ENCODE results near the gene ULBP2. TPM values are rescaled to one million over a fixed set of nuclear protein-coding genes. Genes with fewer than 3 reads are reported as not detected.

Gene ULBP2, protein sequence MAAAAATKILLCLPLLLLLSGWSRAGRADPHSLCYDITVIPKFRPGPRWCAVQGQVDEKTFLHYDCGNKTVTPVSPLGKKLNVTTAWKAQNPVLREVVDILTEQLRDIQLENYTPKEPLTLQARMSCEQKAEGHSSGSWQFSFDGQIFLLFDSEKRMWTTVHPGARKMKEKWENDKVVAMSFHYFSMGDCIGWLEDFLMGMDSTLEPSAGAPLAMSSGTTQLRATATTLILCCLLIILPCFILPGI
- total RNA-seq = under 1 TPM; 0.32 to 0.40 TPM

- Histone ChIP-seq H3K4me3 (peak within 1 kb of the TSS; percentile 29 to 32), H3K36me3 (no peaks in the 10 kb centered on the region), H3K9me3 (no peaks in the 10 kb centered on the region), H3K27me3 (replicated peaks; ENCODE audit: insufficient read depth) (peaks cover 32% of the 10 kb centered on the region), H3K27ac (no peak within 1 kb of the TSS), H3K4me1 (replicated peaks) (peaks cover 5% of the 10 kb centered on the region)
- WGBS = 2% methylated on average over 61 of the region's 62 CpGs
- intact Hi-C loops (cut with DNase I) = no loop called here
- DNase-seq (ENCODE audit: low spot score) = peak; percentile 70
- TF ChIP-seq, protein P1, sequence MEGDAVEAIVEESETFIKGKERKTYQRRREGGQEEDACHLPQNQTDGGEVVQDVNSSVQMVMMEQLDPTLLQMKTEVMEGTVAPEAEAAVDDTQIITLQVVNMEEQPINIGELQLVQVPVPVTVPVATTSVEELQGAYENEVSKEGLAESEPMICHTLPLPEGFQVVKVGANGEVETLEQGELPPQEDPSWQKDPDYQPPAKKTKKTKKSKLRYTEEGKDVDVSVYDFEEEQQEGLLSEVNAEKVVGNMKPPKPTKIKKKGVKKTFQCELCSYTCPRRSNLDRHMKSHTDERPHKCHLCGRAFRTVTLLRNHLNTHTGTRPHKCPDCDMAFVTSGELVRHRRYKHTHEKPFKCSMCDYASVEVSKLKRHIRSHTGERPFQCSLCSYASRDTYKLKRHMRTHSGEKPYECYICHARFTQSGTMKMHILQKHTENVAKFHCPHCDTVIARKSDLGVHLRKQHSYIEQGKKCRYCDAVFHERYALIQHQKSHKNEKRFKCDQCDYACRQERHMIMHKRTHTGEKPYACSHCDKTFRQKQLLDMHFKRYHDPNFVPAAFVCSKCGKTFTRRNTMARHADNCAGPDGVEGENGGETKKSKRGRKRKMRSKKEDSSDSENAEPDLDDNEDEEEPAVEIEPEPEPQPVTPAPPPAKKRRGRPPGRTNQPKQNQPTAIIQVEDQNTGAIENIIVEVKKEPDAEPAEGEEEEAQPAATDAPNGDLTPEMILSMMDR (IDR thresholded peaks at IDR 0.05) = no peak
- no peak for TF ChIP-seq POLR2A (IDR thresholded peaks at IDR 0.05)
- TF ChIP-seq POLR2AphosphoS5 (IDR thresholded peaks at IDR 0.05) = peak; percentile 90
Observed at GRCh38 chr6:149941583-149942460, at the start of gene ULBP2. ULBP2 (plus strand) TSS chr6:149942014; CDS start chr6:149942073, 59 bp downstream.

DNA sequence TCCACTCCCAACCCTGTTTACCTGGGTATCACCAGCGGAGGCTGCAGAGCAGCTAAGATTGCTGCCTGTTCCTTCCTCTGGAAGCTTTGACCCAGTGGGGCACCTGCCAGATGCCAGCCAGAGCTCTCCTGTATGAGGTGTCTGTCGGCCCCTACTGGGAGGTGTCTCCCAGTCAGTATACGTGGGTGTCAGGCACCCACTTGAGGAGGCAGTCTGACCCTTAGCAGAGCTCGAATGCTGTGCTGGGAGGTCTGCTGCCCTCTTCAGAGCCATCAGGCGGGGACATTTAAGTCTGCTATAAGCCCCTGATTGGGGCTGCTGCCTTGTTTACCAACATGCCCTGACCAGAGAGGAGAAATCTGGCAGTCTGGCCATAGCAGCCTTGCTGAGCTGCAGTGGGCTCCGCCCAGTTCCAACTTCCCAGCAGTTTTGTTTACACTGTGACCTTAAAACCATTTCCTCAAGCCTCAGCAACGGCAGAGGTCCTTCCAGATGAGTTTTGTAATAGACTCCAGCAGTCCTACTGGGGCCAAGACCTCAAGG is 46.7 kb upstream of the ULBP2 start:
- intact Hi-C loops (cut with DNase I) = no loop called here
- H3K36me3 ChIP-seq = no peaks in the 10 kb centered on the region
- no peaks in the 10 kb centered on the region for H3K27me3 ChIP-seq (replicated peaks; ENCODE audit: insufficient read depth)
- H3K27ac ChIP-seq = peak overlapping the region; percentile 38 to 40
- WGBS = 39% methylated on average over 7 of the region's 7 CpGs
- H3K4me1 ChIP-seq (replicated peaks) = peaks cover 5% of the 10 kb centered on the region
- H3K9me3 ChIP-seq = no peaks in the 10 kb centered on the region
- no peak overlapping the region for H3K4me3 ChIP-seq
- peak; percentile 64 for DNase-seq (ENCODE audit: low spot score)
- no peak for TF ChIP-seq POLR2A (IDR thresholded peaks at IDR 0.05)
- peak; percentile 71 for TF ChIP-seq POLR2AphosphoS5 (IDR thresholded peaks at IDR 0.05)
- TF ChIP-seq, protein P1 (IDR thresholded peaks at IDR 0.05) = no peak

DNA sequence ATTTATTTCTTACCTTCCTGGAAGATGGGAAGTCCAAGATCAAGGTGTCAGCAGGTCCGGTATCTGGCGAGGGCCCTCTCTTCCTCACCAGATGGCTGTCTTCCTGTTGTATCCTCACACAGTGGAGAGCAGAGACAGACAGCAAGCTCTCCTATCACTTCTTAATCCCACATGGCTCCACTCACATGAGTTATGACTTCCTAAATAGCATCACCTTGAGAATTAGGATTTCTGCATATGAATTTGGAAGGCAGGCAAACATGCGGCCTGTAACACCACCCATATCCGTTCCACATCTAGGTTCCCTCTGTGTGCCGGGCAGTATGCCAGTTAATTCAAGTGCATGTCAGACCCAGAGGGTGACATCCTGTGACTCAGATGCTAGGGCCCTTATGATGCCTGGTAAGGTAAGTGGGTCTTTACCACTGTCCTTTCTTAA is 46.0 kb upstream of the ULBP2 start:
- Histone ChIP-seq H3K4me3 (no peak overlapping the region), H3K27ac (peak overlapping the region; percentile 38 to 40), H3K27me3 (replicated peaks; ENCODE audit: insufficient read depth) (no peaks in the 10 kb centered on the region), H3K9me3 (no peaks in the 10 kb centered on the region), H3K4me1 (replicated peaks) (peaks cover 5% of the 10 kb centered on the region), H3K36me3 (no peaks in the 10 kb centered on the region)
- DNase-seq (ENCODE audit: low spot score) = peak; percentile 24
- WGBS = 58% methylated on average over 5 of the region's 5 CpGs
- no peak for TF ChIP-seq POLR2AphosphoS5 (IDR thresholded peaks at IDR 0.05)
- TF ChIP-seq POLR2A (IDR thresholded peaks at IDR 0.05) = no peak
- TF ChIP-seq, protein P1 (IDR thresholded peaks at IDR 0.05) = no peak
- intact Hi-C loops (cut with DNase I) = no loop called here

DNA sequence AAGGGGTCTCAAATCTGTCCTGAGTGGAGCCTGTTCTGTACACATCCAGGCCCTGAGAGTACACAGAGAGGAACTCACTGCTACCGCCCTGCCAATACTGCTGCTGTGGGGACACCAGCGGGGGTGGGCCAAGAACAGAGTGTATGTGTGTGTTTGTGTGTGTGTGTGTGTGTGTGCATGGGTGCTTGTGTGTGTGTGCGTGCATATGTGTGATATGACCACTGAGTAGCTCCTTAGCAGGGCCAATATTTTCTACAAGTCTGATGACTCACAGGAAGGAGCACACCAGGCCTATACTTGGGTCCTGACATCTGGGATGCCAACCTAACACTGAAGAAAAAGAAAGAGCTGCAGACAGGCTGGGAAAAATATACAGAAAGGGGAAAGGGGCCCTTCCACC is 45.3 kb upstream of the ULBP2 start:
- peak overlapping the region; percentile 40 to 66 for H3K27ac ChIP-seq
- no peaks in the 10 kb centered on the region for H3K27me3 ChIP-seq (replicated peaks; ENCODE audit: insufficient read depth)
- 88% methylated on average over 3 of the region's 3 CpGs for WGBS
- TF ChIP-seq POLR2AphosphoS5 (IDR thresholded peaks at IDR 0.05) = no peak
- TF ChIP-seq, protein P1 (IDR thresholded peaks at IDR 0.05) = no peak
- TF ChIP-seq POLR2A (IDR thresholded peaks at IDR 0.05) = no peak
- no peaks in the 10 kb centered on the region for H3K36me3 ChIP-seq
- H3K4me3 ChIP-seq = no peak overlapping the region
- intact Hi-C loops (cut with DNase I) = no loop called here
- H3K9me3 ChIP-seq = no peaks in the 10 kb centered on the region
- DNase-seq (ENCODE audit: low spot score) = peak; percentile 37
- H3K4me1 ChIP-seq (replicated peaks) = peaks cover 5% of the 10 kb centered on the region
